ENCODE data around the gene GRID1.

GRID1 gene

GRCh38 chr10:85682621-85683020 is 684.0 kb downstream of the GRID1 start:
- no peak overlapping the region for H3K4me3 ChIP-seq (ENCODE audit: control insufficient read depth, low read depth, low read length)
- no peak for TF ChIP-seq CTCF (conservative IDR thresholded peaks at IDR 0.05; ENCODE audit: control insufficient read depth, insufficient read depth, low read depth, low read length)
- DNase-seq (ENCODE audit: low read depth): no peak

- H3K4me3 ChIP-seq (ENCODE audit: control insufficient read depth, low read depth, low read length): no peak overlapping the region
- no peak for DNase-seq (ENCODE audit: low read depth)
- TF ChIP-seq CTCF (conservative IDR thresholded peaks at IDR 0.05; ENCODE audit: control insufficient read depth, insufficient read depth, low read depth, low read length): no peak
Observed at GRCh38 chr10:85679710-85680109, 686.9 kb downstream of the GRID1 start.

GRCh38 chr10:85679061-85679460 is 687.5 kb downstream of the GRID1 start:
- no peak for DNase-seq (ENCODE audit: low read depth)
- no peak overlapping the region for H3K4me3 ChIP-seq (ENCODE audit: control insufficient read depth, low read depth, low read length)
- TF ChIP-seq CTCF (conservative IDR thresholded peaks at IDR 0.05; ENCODE audit: control insufficient read depth, insufficient read depth, low read depth, low read length): no peak

GRCh38 chr10:85674851-85675250 is 691.7 kb downstream of the GRID1 start:
- no peak for DNase-seq (ENCODE audit: low read depth)
- no peak overlapping the region for H3K4me3 ChIP-seq (ENCODE audit: control insufficient read depth, low read depth, low read length)
- TF ChIP-seq CTCF (conservative IDR thresholded peaks at IDR 0.05; ENCODE audit: control insufficient read depth, insufficient read depth, low read depth, low read length): no peak

- TF ChIP-seq CTCF (conservative IDR thresholded peaks at IDR 0.05; ENCODE audit: control insufficient read depth, insufficient read depth, low read depth, low read length): no peak
- H3K4me3 ChIP-seq (ENCODE audit: control insufficient read depth, low read depth, low read length): no peak overlapping the region
- no peak for DNase-seq (ENCODE audit: low read depth)
Observed at GRCh38 chr10:85673270-85673669, 693.3 kb downstream of the GRID1 start.

- no peak for DNase-seq (ENCODE audit: low read depth)
- no peak for TF ChIP-seq CTCF (conservative IDR thresholded peaks at IDR 0.05; ENCODE audit: control insufficient read depth, insufficient read depth, low read depth, low read length)
- no peak overlapping the region for H3K4me3 ChIP-seq (ENCODE audit: control insufficient read depth, low read depth, low read length)
Observed at GRCh38 chr10:85671530-85671929, 695.1 kb downstream of the GRID1 start.

GRCh38 chr10:85668522-85668921 is 698.1 kb downstream of the GRID1 start:
- TF ChIP-seq CTCF (conservative IDR thresholded peaks at IDR 0.05; ENCODE audit: control insufficient read depth, insufficient read depth, low read depth, low read length): no peak
- no peak for DNase-seq (ENCODE audit: low read depth)

More at GRCh38 chr10:85668522-85668921, 698.1 kb downstream of the GRID1 start:
- H3K4me3 ChIP-seq (ENCODE audit: control insufficient read depth, low read depth, low read length): no peak overlapping the region

All from fibroblast of mammary gland (primary cell).